Measurements from ENCODE around the gene SYNE3. TPM values are rescaled to one million over a fixed set of nuclear protein-coding genes. Genes with fewer than 3 reads are reported as not detected.
A peak's percentile ranks its signal among the peaks of the same experiment; 100 is the strongest.

The SYNE3 gene
- total RNA-seq, result 10 to 100 TPM; 37.6 to 38.9 TPM
- polyA plus RNA-seq (ENCODE audit: insufficient read depth, low read depth, low replicate concordance), result 8.3 TPM
- long read RNA-seq, donor 1, result 0 reads
- long read RNA-seq, donor 2, result 0 reads

DNA sequence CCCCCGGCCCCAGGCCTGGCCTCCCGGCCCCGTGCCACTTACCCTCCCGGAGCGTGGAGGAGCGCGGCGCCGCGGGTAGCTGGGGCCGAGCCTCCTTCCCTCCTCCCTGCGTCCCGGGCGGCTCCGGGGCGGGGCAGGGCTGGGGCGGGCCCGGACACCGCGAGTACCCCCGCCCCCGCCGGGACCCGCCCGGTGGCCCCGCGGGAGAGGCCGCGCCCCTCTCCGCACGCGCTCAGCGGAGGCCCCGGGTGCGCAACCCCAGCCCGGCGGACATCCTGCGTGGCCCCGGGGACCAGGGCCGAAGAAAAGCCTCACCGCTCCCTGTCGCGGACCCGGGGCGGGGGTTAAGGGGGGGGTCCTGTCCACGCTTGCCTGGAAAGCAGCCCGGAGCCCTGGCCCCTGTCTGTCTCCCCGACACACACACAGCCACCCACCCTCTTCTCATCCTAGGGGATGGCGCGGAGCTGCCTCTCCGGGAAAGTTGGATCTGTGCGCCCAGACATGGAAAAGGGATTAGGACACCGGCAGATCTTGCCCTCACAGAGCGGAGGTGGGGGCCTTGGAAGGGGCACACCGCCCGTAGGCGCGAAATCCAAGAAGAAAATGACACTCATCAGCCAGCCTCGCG, at the start of gene SYNE3:
SYNE3 (minus strand) TSS at position 97 of the 628 bp plus-strand sequence. CDS start 40,829 bp downstream, outside the sequence.
- Histone ChIP-seq H3K27ac (peak within 1 kb of the TSS; percentile 72 to 79), H3K4me3 (peak within 1 kb of the TSS; percentile 57 to 77), H3K36me3 (ENCODE audit: low read depth, missing control alignments) (no peaks in the 10 kb centered on the region), H3K4me1 (peaks cover 56% of the 10 kb centered on the region), H3K27me3 (no peaks in the 10 kb centered on the region), H3K9me3 (no peaks in the 10 kb centered on the region)
- peak; percentile 56 for DNase-seq
- 0% methylated on average over 9 to 29 of the region's 60 CpGs for WGBS, 2 donors
- no peak for TF ChIP-seq POLR2A (IDR thresholded peaks at IDR 0.05)
- TF ChIP-seq, protein P1, sequence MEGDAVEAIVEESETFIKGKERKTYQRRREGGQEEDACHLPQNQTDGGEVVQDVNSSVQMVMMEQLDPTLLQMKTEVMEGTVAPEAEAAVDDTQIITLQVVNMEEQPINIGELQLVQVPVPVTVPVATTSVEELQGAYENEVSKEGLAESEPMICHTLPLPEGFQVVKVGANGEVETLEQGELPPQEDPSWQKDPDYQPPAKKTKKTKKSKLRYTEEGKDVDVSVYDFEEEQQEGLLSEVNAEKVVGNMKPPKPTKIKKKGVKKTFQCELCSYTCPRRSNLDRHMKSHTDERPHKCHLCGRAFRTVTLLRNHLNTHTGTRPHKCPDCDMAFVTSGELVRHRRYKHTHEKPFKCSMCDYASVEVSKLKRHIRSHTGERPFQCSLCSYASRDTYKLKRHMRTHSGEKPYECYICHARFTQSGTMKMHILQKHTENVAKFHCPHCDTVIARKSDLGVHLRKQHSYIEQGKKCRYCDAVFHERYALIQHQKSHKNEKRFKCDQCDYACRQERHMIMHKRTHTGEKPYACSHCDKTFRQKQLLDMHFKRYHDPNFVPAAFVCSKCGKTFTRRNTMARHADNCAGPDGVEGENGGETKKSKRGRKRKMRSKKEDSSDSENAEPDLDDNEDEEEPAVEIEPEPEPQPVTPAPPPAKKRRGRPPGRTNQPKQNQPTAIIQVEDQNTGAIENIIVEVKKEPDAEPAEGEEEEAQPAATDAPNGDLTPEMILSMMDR (IDR thresholded peaks at IDR 0.05), result no peak
- intact Hi-C loops (cut with DNase I; ENCODE audit: low total_unique reads), result no loop called here

DNA sequence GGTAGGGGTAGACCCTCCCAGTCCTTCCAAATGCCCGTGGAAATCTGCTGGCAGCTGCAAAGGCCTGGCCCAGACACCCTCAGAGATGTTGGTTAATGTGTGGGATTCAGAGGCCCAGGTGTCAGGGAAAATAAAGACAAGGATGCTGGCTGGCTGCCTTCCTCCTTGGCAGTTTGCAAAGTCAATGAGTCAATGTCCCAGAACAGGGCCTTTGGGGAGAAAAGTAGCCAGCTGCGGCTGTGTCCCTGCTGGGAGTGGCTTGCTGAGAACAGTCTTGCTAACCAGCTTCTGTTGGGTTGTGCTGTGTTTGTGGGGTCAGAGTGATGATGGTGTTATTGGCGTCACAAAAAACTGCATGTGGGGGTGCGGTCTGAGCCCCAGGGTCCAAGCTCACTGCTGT, 47.6 kb upstream of the SYNE3 start:
- WGBS, 2 donors, result 53 to 56% methylated on average over 4 of the region's 4 CpGs
- H3K4me1 ChIP-seq, result no peaks in the 10 kb centered on the region
- no peak overlapping the region for H3K27ac ChIP-seq
- no peak overlapping the region for H3K4me3 ChIP-seq
- intact Hi-C loops (cut with DNase I; ENCODE audit: low total_unique reads), result loop anchor here (10.0 kb wide), 1 partner anchor 421 kb away; no protein-coding TSS in a partner anchor
- no peaks in the 10 kb centered on the region for H3K9me3 ChIP-seq
- TF ChIP-seq POLR2A (IDR thresholded peaks at IDR 0.05), result no peak
- TF ChIP-seq, protein P1 (IDR thresholded peaks at IDR 0.05), result no peak
- DNase-seq, result no peak
- H3K36me3 ChIP-seq (ENCODE audit: low read depth, missing control alignments), result no peaks in the 10 kb centered on the region
- H3K27me3 ChIP-seq, result no peaks in the 10 kb centered on the region

DNA sequence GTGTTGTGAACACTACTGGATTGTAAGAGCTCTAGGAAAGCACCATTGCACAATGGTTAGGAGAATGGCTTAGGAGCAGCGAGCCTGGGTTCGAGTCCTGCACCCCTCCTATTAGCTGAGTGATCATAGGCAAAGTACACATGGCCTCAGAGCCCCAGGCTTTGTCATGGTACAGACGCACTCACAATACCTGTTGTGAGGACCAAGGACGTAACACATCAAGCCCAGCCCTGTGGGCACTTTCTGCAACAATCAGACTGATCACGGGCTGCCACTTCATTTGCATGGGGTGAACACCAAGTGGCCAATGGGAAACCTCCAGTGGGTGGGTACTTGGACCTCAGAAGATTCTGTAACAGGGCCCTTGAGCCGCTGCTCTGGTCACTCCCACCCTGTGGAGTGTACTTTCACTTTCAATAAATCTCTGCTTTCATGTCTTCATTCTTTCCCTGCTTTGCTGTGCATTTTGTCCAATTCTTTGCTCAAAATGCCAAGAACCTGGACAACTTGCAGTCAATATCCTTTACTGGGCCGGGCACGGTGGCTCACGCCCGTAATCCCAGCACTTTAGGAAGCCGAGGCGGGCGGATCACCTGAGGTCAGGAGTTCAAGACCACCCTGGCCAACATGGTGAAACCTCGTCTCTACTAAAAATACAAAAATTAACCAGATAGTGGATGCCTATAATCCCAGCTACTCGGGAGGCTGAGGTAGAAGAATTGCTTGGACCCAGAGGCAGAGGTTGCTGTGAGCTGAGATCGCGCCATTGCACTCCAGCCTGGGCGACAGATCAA, 46.6 kb upstream of the SYNE3 start:
- Histone ChIP-seq H3K9me3 (no peaks in the 10 kb centered on the region), H3K27ac (no peak overlapping the region), H3K4me3 (no peak overlapping the region), H3K4me1 (no peaks in the 10 kb centered on the region), H3K36me3 (ENCODE audit: low read depth, missing control alignments) (no peaks in the 10 kb centered on the region), H3K27me3 (no peaks in the 10 kb centered on the region)
- TF ChIP-seq, protein P1 (IDR thresholded peaks at IDR 0.05), result no peak
- no peak for TF ChIP-seq POLR2A (IDR thresholded peaks at IDR 0.05)
- no peak for DNase-seq
- 66 to 76% methylated on average over 16 to 18 of the region's 18 CpGs for WGBS, 2 donors
- intact Hi-C loops (cut with DNase I; ENCODE audit: low total_unique reads), result loop anchor here (10.0 kb wide), 1 partner anchor 422 kb away; no protein-coding TSS in a partner anchor

DNA sequence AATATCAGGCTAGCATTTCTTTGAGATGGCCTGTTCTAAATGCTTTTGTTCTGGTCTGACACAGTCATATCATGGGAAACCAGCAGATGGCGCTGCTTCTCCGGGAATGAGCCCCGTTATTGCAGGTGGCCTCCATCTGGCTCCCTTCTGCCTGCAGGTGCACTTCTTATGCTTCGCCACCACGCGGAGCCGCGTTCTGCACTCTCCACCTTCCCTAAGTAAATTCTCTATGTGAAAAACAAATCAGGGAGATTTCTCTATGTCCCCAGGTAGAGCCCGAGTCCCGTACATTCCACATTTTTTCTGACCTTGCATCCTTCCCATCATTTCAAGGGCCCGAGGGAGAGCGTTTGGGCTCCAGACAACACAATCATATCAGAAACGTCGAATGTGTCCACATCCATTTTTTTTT, 44.6 kb upstream of the SYNE3 start:
- peak; percentile 96 for DNase-seq
- Histone ChIP-seq H3K36me3 (ENCODE audit: low read depth, missing control alignments) (no peaks in the 10 kb centered on the region), H3K4me1 (no peaks in the 10 kb centered on the region), H3K4me3 (no peak overlapping the region), H3K27me3 (no peaks in the 10 kb centered on the region), H3K27ac (no peak overlapping the region), H3K9me3 (no peaks in the 10 kb centered on the region)
- no peak for TF ChIP-seq POLR2A (IDR thresholded peaks at IDR 0.05)
- TF ChIP-seq, protein P1 (IDR thresholded peaks at IDR 0.05), result peak; percentile 96 to 97 (median 96)
- intact Hi-C loops (cut with DNase I; ENCODE audit: low total_unique reads), result loop anchor here (10.0 kb wide), 1 partner anchor 424 kb away; no protein-coding TSS in a partner anchor
- 4% methylated on average over 14 of the region's 14 CpGs for WGBS, 2 donors
